HEK293 (cell line): ENCODE results near the gene FTO.

ENCODE experiments used
- BCL6B ChIP-seq: fragments of 450-650 bp; formaldehyde crosslinking; IDR thresholded peaks from 2 replicates; pipeline ENCODE4 v1.5.1; 2017; ENCODE audit warnings: missing biosample characterization, missing genetic modification characterization
- EGR2 ChIP-seq: fragments of 450-650 bp; formaldehyde crosslinking; IDR thresholded peaks from 2 replicates; pipeline ENCODE4 v1.5.1; 2016; ENCODE audit warnings: low read depth, missing biosample characterization, missing genetic modification characterization
- IKZF3 ChIP-seq: fragments of 450-650 bp; IDR thresholded peaks from 2 replicates; pipeline ENCODE4 v1.5.0; 2018; ENCODE audit warnings: missing biosample characterization, mild to moderate bottlenecking, missing genetic modification characterization, moderate library complexity
- PRDM2 ChIP-seq: fragments of 450-650 bp; formaldehyde crosslinking; IDR thresholded peaks from 2 replicates; pipeline ENCODE4 v1.5.1; 2016; ENCODE audit warnings: missing biosample characterization, missing genetic modification characterization, borderline replicate concordance
- RBAK ChIP-seq: fragments of 450-650 bp; formaldehyde crosslinking; IDR thresholded peaks from 2 replicates; pipeline ENCODE4 v1.5.1; 2016; ENCODE audit warnings: missing biosample characterization, missing genetic modification characterization
- ZBTB17 ChIP-seq: fragments of 450-650 bp; formaldehyde crosslinking; IDR thresholded peaks from 2 replicates; pipeline ENCODE4 v1.5.1; 2016; ENCODE audit warnings: missing biosample characterization, missing genetic modification characterization
- ZNF10 ChIP-seq: fragments of 450-650 bp; formaldehyde crosslinking; IDR thresholded peaks from 2 replicates; pipeline ENCODE4 v1.5.1; 2017; ENCODE audit warnings: missing biosample characterization, missing genetic modification characterization
- ZNF214 ChIP-seq: fragments of 450-650 bp; formaldehyde crosslinking; IDR thresholded peaks from 2 replicates; pipeline ENCODE4 v1.5.1; 2017; ENCODE audit warnings: missing biosample characterization, mild to moderate bottlenecking, missing genetic modification characterization, borderline replicate concordance
- ZNF248 ChIP-seq: fragments of 450-650 bp; formaldehyde crosslinking; IDR thresholded peaks from 2 replicates; pipeline ENCODE4 v1.5.1; 2017; ENCODE audit warnings: missing biosample characterization, missing genetic modification characterization
- ZNF302 ChIP-seq: fragments of 450-650 bp; formaldehyde crosslinking; IDR thresholded peaks from 2 replicates; pipeline ENCODE4 v1.5.1; 2016; ENCODE audit warnings: missing biosample characterization, missing genetic modification characterization, low read depth
- ZNF335 ChIP-seq: fragments of 450-650 bp; formaldehyde crosslinking; conservative IDR thresholded peaks from 2 replicates; pipeline ENCODE4 v1.5.1; 2016; ENCODE audit warnings: missing biosample characterization, missing genetic modification characterization
- ZNF354C ChIP-seq: fragments of 450-650 bp; formaldehyde crosslinking; IDR thresholded peaks from 2 replicates; pipeline ENCODE4 v1.5.1; 2016; ENCODE audit warnings: missing biosample characterization, missing genetic modification characterization, low read depth, borderline replicate concordance
- ZNF513 ChIP-seq: fragments of 450-650 bp; IDR thresholded peaks from 2 replicates; pipeline ENCODE4 v1.5.1; 2018; ENCODE audit warnings: missing biosample characterization, missing genetic modification characterization
- ZNF514 ChIP-seq: fragments of 450-650 bp; formaldehyde crosslinking; IDR thresholded peaks from 2 replicates; pipeline ENCODE4 v1.5.1; 2016; ENCODE audit warnings: missing biosample characterization, missing genetic modification characterization
- ZNF555 ChIP-seq: fragments of 450-650 bp; formaldehyde crosslinking; conservative IDR thresholded peaks from 2 replicates; pipeline ENCODE4 v1.5.1; 2017; ENCODE audit warnings: missing biosample characterization, mild to moderate bottlenecking, missing genetic modification characterization, inconsistent platforms
- ZNF560 ChIP-seq: fragments of 450-650 bp; formaldehyde crosslinking; IDR thresholded peaks from 2 replicates; pipeline ENCODE4 v1.5.1; 2017; ENCODE audit warnings: missing biosample characterization, missing genetic modification characterization, borderline replicate concordance
- ZNF580 ChIP-seq: fragments of 450-650 bp; formaldehyde crosslinking; IDR thresholded peaks from 2 replicates; pipeline ENCODE4 v1.5.1; 2016; ENCODE audit warnings: missing biosample characterization, missing genetic modification characterization
- ZNF645 ChIP-seq: fragments of 450-650 bp; formaldehyde crosslinking; IDR thresholded peaks from 2 replicates; pipeline ENCODE4; 2016; ENCODE audit warnings: missing biosample characterization, missing genetic modification characterization
- ZNF692 ChIP-seq: fragments of 450-650 bp; formaldehyde crosslinking; IDR thresholded peaks from 2 replicates; pipeline ENCODE4 v1.5.1; 2016; ENCODE audit warnings: missing biosample characterization, missing genetic modification characterization
- ZNF768 ChIP-seq: fragments of 450-650 bp; formaldehyde crosslinking; IDR thresholded peaks from 2 replicates; pipeline ENCODE4 v1.5.1; 2018; ENCODE audit warnings: missing biosample characterization, mild to moderate bottlenecking, missing genetic modification characterization
- ZNF785 ChIP-seq: fragments of 450-650 bp; formaldehyde crosslinking; IDR thresholded peaks from 2 replicates; pipeline ENCODE4 v1.5.1; 2016; ENCODE audit warnings: missing biosample characterization, missing genetic modification characterization
- ZSCAN23 ChIP-seq: fragments of 450-650 bp; formaldehyde crosslinking; IDR thresholded peaks from 2 replicates; pipeline ENCODE4 v1.5.1; 2016; ENCODE audit warnings: missing biosample characterization, missing genetic modification characterization
- ZSCAN30 ChIP-seq: fragments of 450-650 bp; IDR thresholded peaks from 2 replicates; pipeline ENCODE4 v1.5.1; 2018; ENCODE audit warnings: missing biosample characterization, mild to moderate bottlenecking, missing genetic modification characterization, moderate library complexity
- ZSCAN5A ChIP-seq: fragments of 450-650 bp; formaldehyde crosslinking; IDR thresholded peaks from 2 replicates; pipeline ENCODE4 v1.5.1; 2016; ENCODE audit warnings: missing biosample characterization, missing genetic modification characterization

Gene FTO

GRCh38 chr16:53714205-53715022 lies 10.5 kb downstream of the FTO start (continued):
- TF ChIP-seq ZSCAN5A (tag by site-specific recombination), result no peak
- peak; percentile 62 for TF ChIP-seq ZBTB17 (tag by site-specific recombination)
- TF ChIP-seq ZNF248 (tag by site-specific recombination), result no peak
- no peak for TF ChIP-seq ZSCAN23
- TF ChIP-seq ZNF560, result no peak
- no peak for TF ChIP-seq ZNF514 (tag by site-specific recombination)
- no peak; the same call in 1 of the 2 replicates for TF ChIP-seq ZNF692 (tag by site-specific recombination)
- no peak for TF ChIP-seq ZNF768 (tag by site-specific recombination)
- TF ChIP-seq ZNF10 (tag by site-specific recombination), result peak; percentile 52; the same call in 1 of the 2 replicates
- TF ChIP-seq PRDM2 (tag by site-specific recombination), result no peak
- no peak for TF ChIP-seq ZNF335
- no peak for TF ChIP-seq ZNF354C
- TF ChIP-seq ZNF302, result no peak
- peak; percentile 90 for TF ChIP-seq IKZF3
- no peak for TF ChIP-seq ZNF214 (tag by site-specific recombination)
- no peak for TF ChIP-seq ZNF785
- TF ChIP-seq ZNF513 (tag by site-specific recombination), result peak; percentile 19; the same call in 1 of the 2 replicates
- no peak for TF ChIP-seq RBAK (tag by site-specific recombination)
- TF ChIP-seq EGR2 (tag by site-specific recombination), result no peak
- TF ChIP-seq ZSCAN30 (tag by site-specific recombination), result peak; percentile 52; the same call in 1 of the 2 replicates
- TF ChIP-seq ZNF555 (tag by site-specific recombination), result no peak
- TF ChIP-seq ZNF645 (tag by site-specific recombination), result no peak
- no peak for TF ChIP-seq BCL6B (tag by site-specific recombination)
- TF ChIP-seq ZNF580, result no peak
